IMR-90 (cell line): ENCODE results near the gene DLGAP4. TPM values are rescaled to one million over a fixed set of nuclear protein-coding genes. Genes with fewer than 3 reads are reported as not detected.

Source experiments
- ATAC-seq: fragments of 200-7000 bp; cut with Tn5 transposase; 2 replicates; pipeline ENCODE4 v1.9.1; 2020; ENCODE audit warnings: low read depth, mild to moderate bottlenecking, moderate library complexity
- BruUV-seq: library from RNA; stranded (reverse); fragments of 400-500 nt; replicated peaks from 2 replicates; lab custom pipeline; 2021; lab: Mats Ljungman, UMichigan
- CTCF ChIA-PET: fragments of 300-600 bp; formaldehyde crosslinking; extraction: SDS; loops from one replicate; lab custom pipeline; 2021; ENCODE audit warnings: antibody characterized with exemption; lab: Yijun Ruan, JAX
- POLR2A ChIA-PET: fragments of 300-600 bp; sonication (Branson Sonifier 250); formaldehyde crosslinking; loops from one replicate; lab custom pipeline; 2022; ENCODE audit warnings: antibody characterized with exemption; ENCODE audit not compliant: unreplicated experiment; lab: Charles Lee
- DNase-seq: peaks from one replicate; pipeline ENCODE4 v3.0.0; 2013
- H2AFZ ChIP-seq: replicated peaks from 2 replicates; pipeline ENCODE3; 2013; ENCODE audit warnings: low read length, mild to moderate bottlenecking; ENCODE audit not compliant: poor library complexity
- H2AK5ac ChIP-seq: 2 replicates; pipeline ENCODE4 v1.6.1; 2013; ENCODE audit warnings: low read depth, low read length, inconsistent platforms
- H2AK9ac ChIP-seq: replicated peaks from 2 replicates; pipeline ENCODE3; 2013; ENCODE audit warnings: mild to moderate bottlenecking, low read depth, low read length, moderate library complexity; ENCODE audit not compliant: poor library complexity
- H2BK120ac ChIP-seq: 2 replicates; pipeline ENCODE4 v1.6.1; 2013; ENCODE audit warnings: low read depth, low read length, inconsistent platforms
- H2BK15ac ChIP-seq: 3 replicates; pipeline ENCODE4 v1.6.1; 2013; ENCODE audit warnings: low read depth, low read length, inconsistent platforms
- H2BK20ac ChIP-seq: 2 replicates; pipeline ENCODE4 v1.6.1; 2013; ENCODE audit warnings: low read depth, mild to moderate bottlenecking, inconsistent platforms, low read length, moderate library complexity
- H2BK5ac ChIP-seq: 2 replicates; pipeline ENCODE4 v1.6.1; 2013; ENCODE audit warnings: mild to moderate bottlenecking, low read depth, low read length, inconsistent platforms; ENCODE audit not compliant: poor library complexity, severe bottlenecking
- H3K14ac ChIP-seq: replicated peaks from 2 replicates; pipeline ENCODE4 v1.6.1; 2013; ENCODE audit warnings: low read depth, low read length, inconsistent platforms
- H3K18ac ChIP-seq: 2 replicates; pipeline ENCODE4 v1.6.1; 2013; ENCODE audit warnings: low read depth, low read length, control low read depth
- H3K23ac ChIP-seq: 2 replicates; pipeline ENCODE4 v1.6.1; 2013; ENCODE audit warnings: low read depth, low read length, inconsistent platforms
- H3K27ac ChIP-seq: 2 replicates; pipeline ENCODE4 v1.5.1; 2013; ENCODE audit warnings: mild to moderate bottlenecking, control low read depth, low read length; ENCODE audit not compliant: insufficient read depth
- H3K27me3 ChIP-seq: 2 replicates; pipeline ENCODE4 v1.6.1; 2013; ENCODE audit warnings: low read length; ENCODE audit not compliant: control insufficient read depth, insufficient read depth
- H3K36me3 ChIP-seq: 2 replicates; pipeline ENCODE4 v1.6.1; 2013; ENCODE audit warnings: low read length, mixed read lengths; ENCODE audit not compliant: control insufficient read depth, insufficient read depth
- H3K4ac ChIP-seq: 2 replicates; pipeline ENCODE4 v1.6.1; 2013; ENCODE audit warnings: low read depth, low read length, inconsistent platforms
- H3K4me1 ChIP-seq: 2 replicates; pipeline ENCODE4 v1.6.1; 2013; ENCODE audit warnings: low read length, mixed read lengths; ENCODE audit not compliant: control insufficient read depth, insufficient read depth
- H3K4me2 ChIP-seq: 2 replicates; pipeline ENCODE4 v1.6.1; 2013; ENCODE audit warnings: low read depth, mild to moderate bottlenecking, control low read depth, low read length, moderate library complexity
- H3K4me3 ChIP-seq: 2 replicates; pipeline ENCODE4 v1.5.1; 2013; ENCODE audit warnings: low read depth, mild to moderate bottlenecking, control low read depth, low read length, moderate library complexity; ENCODE audit not compliant: insufficient read depth
- H3K56ac ChIP-seq: 2 replicates; pipeline ENCODE4 v1.6.1; 2013; ENCODE audit warnings: low read length, inconsistent platforms; ENCODE audit not compliant: insufficient read depth; ENCODE audit errors: extremely low read depth
- H3K79me1 ChIP-seq, 2 experiments: 2 replicates each; pipeline ENCODE4 v1.6.1; 2013; ENCODE audit warnings: low read length in 2 of 2, inconsistent platforms in 1 of 2, low read depth in 1 of 2
- H3K9ac ChIP-seq: 2 replicates; pipeline ENCODE4 v1.6.1; 2013; ENCODE audit warnings: low read depth, low read length, control low read depth
- H3K9me1 ChIP-seq: 2 replicates; pipeline ENCODE4 v1.6.1; 2013; ENCODE audit warnings: low read length, inconsistent platforms; ENCODE audit not compliant: insufficient read depth
- H3K9me3 ChIP-seq: 2 replicates; pipeline ENCODE4 v1.6.1; 2013; ENCODE audit warnings: low read length; ENCODE audit not compliant: control insufficient read depth, insufficient read depth
- H4K20me1 ChIP-seq: 2 replicates; pipeline ENCODE4 v1.6.1; 2013; ENCODE audit warnings: low read length, inconsistent platforms; ENCODE audit not compliant: insufficient read depth
- H4K5ac ChIP-seq: 2 replicates; pipeline ENCODE4 v1.6.1; 2013; ENCODE audit warnings: mild to moderate bottlenecking, low read depth, low read length, control low read depth
- H4K8ac ChIP-seq, 2 experiments: 2 replicates each; pipeline ENCODE4 v1.6.1; 2013; ENCODE audit warnings: low read depth in 2 of 2, low read length in 2 of 2, control low read depth in 1 of 2, inconsistent platforms in 1 of 2
- H4K91ac ChIP-seq: 2 replicates; pipeline ENCODE4 v1.6.1; 2013; ENCODE audit warnings: low read depth, low read length, inconsistent platforms; ENCODE audit not compliant: insufficient read depth
- CEBPB ChIP-seq: IDR thresholded peaks from 2 replicates; pipeline ENCODE4 v1.6.1; 2012; ENCODE audit warnings: low read depth, low read length, improper control_type of control experiment
- FOS ChIP-seq: fragments of 150-350 bp; IDR thresholded peaks from 2 replicates; pipeline ENCODE4 v1.6.1; 2016; ENCODE audit warnings: low read depth, low read length
- MAFK ChIP-seq: IDR thresholded peaks from 2 replicates; pipeline ENCODE4 v1.6.1; 2012; ENCODE audit warnings: low read depth, low read length, improper control_type of control experiment
- MXI1 ChIP-seq: IDR thresholded peaks from 2 replicates; pipeline ENCODE4 v1.6.1; 2012; ENCODE audit warnings: low read depth, mild to moderate bottlenecking, low read length, moderate library complexity, borderline replicate concordance
- RAD21 ChIP-seq: IDR thresholded peaks from 2 replicates; pipeline ENCODE4 v1.6.1; 2012; ENCODE audit warnings: low read length, improper control_type of control experiment
- RFX5 ChIP-seq: IDR thresholded peaks from 2 replicates; pipeline ENCODE4 v1.8.0; 2012; ENCODE audit warnings: low read depth, mild to moderate bottlenecking, low read length, moderate library complexity
- WGBS, 2 experiments: methylation state at CpG; one replicate each; pipeline versions ENCODE4 v1.1.5 to v1.1.7; 2013; ENCODE audit warnings: missing lambda C conversion rate in 2 of 2; ENCODE audit not compliant: insufficient read length in 1 of 2; ENCODE audit errors: extremely low coverage in 2 of 2; 5-methylcytosine and 5-hydroxymethylcytosine counted together
- dilution Hi-C: fragments of 300-500 bp; cut with HindIII; formaldehyde crosslinking; loops from one replicate; pipeline ENCODE4 v1.14.3; 2018; ENCODE audit warnings: low sequenced_read_pairs; ENCODE audit not compliant: unreplicated experiment
- in situ Hi-C: fragments of 300-500 bp; cut with MboI; formaldehyde crosslinking; loops from 3 replicates; pipeline ENCODE4 v1.14.3; 2019; ENCODE audit warnings: low sequenced_read_pairs, inconsistent platforms, mixed read lengths
- intact Hi-C: fragments of 100-400 bp; cut with micrococcal nuclease; formaldehyde crosslinking; loops from 2 replicates; pipeline ENCODE4 v1.10.0; 2022
- polyA plus RNA-seq, 3 experiments: library from polyadenylated mRNA; depleted of rRNA; stranded (reverse); fragments of >200 nt; gene quantifications; 2 replicates each; pipeline ENCODE4 v1.2.3, GENCODE V29; 2012; ENCODE audit warnings: low replicate concordance in 1 of 3
- total RNA-seq: library from RNA; depleted of rRNA; stranded (reverse); fragments of >200 nt; gene quantifications from 2 replicates; pipeline ENCODE4 v1.2.3, GENCODE V29; 2012

The DLGAP4 gene
- total and polyA plus RNA-seq, 2 of the 4 experiments (the other 2 are of a cell fraction) = 32.3 to 73.2 TPM

GRCh38 chr20:36362261-36362660, 56.1 kb downstream of the DLGAP4 start:
- no peaks in the 10 kb centered on the region for H3K4me1 ChIP-seq
- H2BK15ac ChIP-seq = no peak overlapping the region
- no peak for TF ChIP-seq RFX5
- TF ChIP-seq FOS = no peak
- TF ChIP-seq MXI1 = no peak
- TF ChIP-seq MAFK = no peak
- no peak for TF ChIP-seq CEBPB
- TF ChIP-seq RAD21 = no peak
- no peak overlapping the region for H4K8ac ChIP-seq
- H2AFZ ChIP-seq = no peak overlapping the region
- no CpG with 5 or more reads among the region's 3 CpGs for WGBS, 2 experiments
- H3K9ac ChIP-seq = no peak overlapping the region
- in situ Hi-C loops (no loop called here), intact Hi-C loops (no loop called here), dilution Hi-C loops (no loop called here)
- no peaks in the 10 kb centered on the region for H3K9me3 ChIP-seq
- no peak overlapping the region for H2BK5ac ChIP-seq
- H4K20me1 ChIP-seq = no peaks in the 10 kb centered on the region
- no peak overlapping the region for H3K4ac ChIP-seq
- H3K56ac ChIP-seq = no peak overlapping the region
- peaks cover 40% of the 10 kb centered on the region for H3K27me3 ChIP-seq
- no peak overlapping the region for H4K5ac ChIP-seq
- BruUV-seq = no TSS peak
- no peak overlapping the region for H2AK5ac ChIP-seq
- H3K27ac ChIP-seq = no peak overlapping the region
- H3K9me1 ChIP-seq = no peaks in the 10 kb centered on the region
- no peak for ATAC-seq
- no peak overlapping the region for H2BK120ac ChIP-seq
- H3K14ac ChIP-seq = no peak overlapping the region
- DNase-seq = no peak
- no peak overlapping the region for H3K23ac ChIP-seq
- no peak overlapping the region for H3K18ac ChIP-seq
- no peak overlapping the region for H4K91ac ChIP-seq
- ChIA-PET CTCF (no interaction called here), POLR2A (no interaction called here)
- H2AK9ac ChIP-seq = no peak overlapping the region
- H3K4me2 ChIP-seq = no peak overlapping the region
- H3K4me3 ChIP-seq = no peak overlapping the region
- no peak overlapping the region for H2BK20ac ChIP-seq
- no peaks in the 10 kb centered on the region for H3K79me1 ChIP-seq
- H3K36me3 ChIP-seq = no peaks in the 10 kb centered on the region
